ENCODE measurements around the gene CDADC1.

GRCh38 chr13:49308921-49309408 is 61.2 kb downstream of the CDADC1 start:
- TF ChIP-seq POLR2A (IDR thresholded peaks at IDR 0.05; ENCODE audit: low read depth, low read length) (no peak), POLR2AphosphoS5 (IDR thresholded peaks at IDR 0.05; ENCODE audit: low read depth, low read length) (no peak), TAF1 (IDR thresholded peaks at IDR 0.05; ENCODE audit: borderline replicate concordance, low read depth, low read length) (no peak)

Measured in GM12892 (cell line).